H1 (cell line): ENCODE results near the gene COL5A2. TPM values are rescaled to one million over a fixed set of nuclear protein-coding genes. Genes with fewer than 3 reads are reported as not detected.

Experiments used
- CTCF ChIA-PET: fragments of 300-600 bp; sonication (Branson Sonifier 250); formaldehyde crosslinking; loops from one replicate; lab custom pipeline; 2021; ENCODE audit not compliant: partially characterized antibody; lab: Charles Lee
- POLR2A ChIA-PET: fragments of 300-600 bp; sonication (Branson Sonifier 250); formaldehyde crosslinking; loops from one replicate; lab custom pipeline; 2021; ENCODE audit warnings: inconsistent platforms; ENCODE audit not compliant: partially characterized antibody; lab: Charles Lee
- DNase-seq, 2 experiments: peaks; one replicate each; pipeline versions ENCODE4 v3.0.0 to v3.0.0-alpha.2; 2010 to 2022; ENCODE audit warnings: low spot score in 2 of 2, low read depth in 1 of 2, mixed read lengths in 1 of 2
- FAIRE-seq: peaks from 2 replicates; lab custom pipeline; 2011; peaks lifted over from hg19 to GRCh38; lab: Jason Lieb, UNC
- H2AFZ ChIP-seq: 2 replicates; pipeline ENCODE4 v1.8.1; 2012; ENCODE audit warnings: low read length, inconsistent platforms
- H2AK5ac ChIP-seq: 2 replicates; pipeline ENCODE4 v1.6.1; 2013; ENCODE audit warnings: low read depth, low read length
- H2BK120ac ChIP-seq: replicated peaks from 2 replicates; pipeline ENCODE3; 2013; ENCODE audit warnings: low read depth, low read length, inconsistent platforms
- H2BK12ac ChIP-seq: 2 replicates; pipeline ENCODE4 v1.6.1; 2013; ENCODE audit warnings: low read depth, low read length
- H2BK15ac ChIP-seq: 2 replicates; pipeline ENCODE4 v1.6.1; 2013; ENCODE audit warnings: low read length
- H2BK20ac ChIP-seq: 2 replicates; pipeline ENCODE4 v1.6.1; 2013; ENCODE audit warnings: low read length
- H2BK5ac ChIP-seq: 2 replicates; pipeline ENCODE4 v1.6.1; 2013; ENCODE audit warnings: low read depth, low read length
- H3K14ac ChIP-seq: 2 replicates; pipeline ENCODE4 v1.6.1; 2013; ENCODE audit warnings: inconsistent platforms; ENCODE audit not compliant: insufficient read length
- H3K18ac ChIP-seq: 2 replicates; pipeline ENCODE4 v1.6.1; 2013; ENCODE audit warnings: low read length; ENCODE audit errors: extremely low read depth
- H3K23ac ChIP-seq: 2 replicates; pipeline ENCODE4 v1.6.1; 2013; ENCODE audit warnings: inconsistent platforms; ENCODE audit not compliant: insufficient read length
- H3K23me2 ChIP-seq: 2 replicates; pipeline ENCODE4 v1.6.1; 2013; ENCODE audit warnings: low read depth, low read length
- H3K27ac ChIP-seq: 2 replicates; pipeline ENCODE4 v1.6.1; 2011; ENCODE audit warnings: low read depth, low read length, inconsistent platforms
- H3K27me3 ChIP-seq, 4 experiments: replicated peaks in 1 of 4; 1 replicate in 1 of 4; 2 replicates in 3 of 4; pipeline versions ENCODE4 v1.6.1 to v1.8.1; 2011 to 2013; ENCODE audit warnings: low read length in 3 of 4, mild to moderate bottlenecking in 3 of 4, inconsistent platforms in 2 of 4, mixed read lengths in 2 of 4, moderate library complexity in 1 of 4; ENCODE audit not compliant: control insufficient read depth in 3 of 4, insufficient read depth in 3 of 4; ENCODE audit errors: extremely low read depth in 1 of 4
- H3K36me3 ChIP-seq, 4 experiments: 2 replicates each; pipeline versions ENCODE4 v1.6.1 to v1.8.1; 2011 to 2013; ENCODE audit warnings: mild to moderate bottlenecking in 4 of 4, low read length in 3 of 4, moderate library complexity in 2 of 4, control low read depth in 1 of 4, inconsistent platforms in 1 of 4; ENCODE audit not compliant: insufficient read depth in 4 of 4, control insufficient read depth in 2 of 4
- H3K4ac ChIP-seq: replicated peaks from 2 replicates; pipeline ENCODE3; 2013; ENCODE audit warnings: low read length, low read depth, mixed read lengths, inconsistent platforms; ENCODE audit not compliant: insufficient read length
- H3K4me1 ChIP-seq, 4 experiments: replicated peaks in 1 of 4; 1 replicate in 1 of 4; 2 replicates in 3 of 4; pipeline versions ENCODE4 v1.6.1 to v1.8.1; 2011 to 2013; ENCODE audit warnings: low read length in 3 of 4, inconsistent platforms in 2 of 4, mixed read lengths in 1 of 4; ENCODE audit not compliant: insufficient read depth in 4 of 4, control insufficient read depth in 3 of 4
- H3K4me2 ChIP-seq, 2 experiments: 2 replicates each; pipeline versions ENCODE4 v1.6.1 to v1.8.1; 2011 to 2013; ENCODE audit warnings: low read depth in 2 of 2, low read length in 2 of 2, control low read depth in 1 of 2, inconsistent platforms in 1 of 2, mild to moderate bottlenecking in 1 of 2; ENCODE audit not compliant: insufficient read depth in 1 of 2
- H3K4me3 ChIP-seq, 4 experiments: fragments of 200-600, 300-600 bp in 1 of 4; sonication (generic), shearing (Covaris generic), sonication (Bioruptor Twin) in 1 of 4; 2 replicates each; pipeline versions ENCODE4 v1.5.1 to v1.8.1; 2011 to 2016; ENCODE audit warnings: low read length in 4 of 4, low read depth in 3 of 4, control low read depth in 2 of 4, inconsistent platforms in 2 of 4, mild to moderate bottlenecking in 2 of 4, mixed read lengths in 1 of 4, moderate library complexity in 1 of 4; ENCODE audit not compliant: insufficient read depth in 2 of 4; ENCODE audit errors: extremely low read depth in 1 of 4
- H3K56ac ChIP-seq: replicated peaks from 2 replicates; pipeline ENCODE3; 2013; ENCODE audit warnings: low read depth, mild to moderate bottlenecking, mixed read lengths, low read length, inconsistent platforms; ENCODE audit not compliant: insufficient read length
- H3K79me1 ChIP-seq: 2 replicates; pipeline ENCODE4 v1.6.1; 2013; ENCODE audit warnings: low read depth, low read length, control low read depth
- H3K79me2 ChIP-seq, 2 experiments: 2 replicates each; pipeline versions ENCODE4 v1.6.1 to v1.8.1; 2012 to 2013; ENCODE audit warnings: low read length in 2 of 2, mild to moderate bottlenecking in 2 of 2, inconsistent platforms in 1 of 2; ENCODE audit not compliant: insufficient read depth in 2 of 2, control insufficient read depth in 1 of 2
- H3K9ac ChIP-seq, 4 experiments: replicated peaks in 1 of 4; 1 replicate in 1 of 4; 2 replicates in 3 of 4; pipeline versions ENCODE4 v1.6.1 to v1.8.1; 2011 to 2013; ENCODE audit warnings: low read depth in 3 of 4, low read length in 3 of 4, control low read depth in 2 of 4, mild to moderate bottlenecking in 2 of 4, moderate library complexity in 2 of 4, inconsistent platforms in 1 of 4; ENCODE audit errors: extremely low read depth in 1 of 4
- H3K9me3 ChIP-seq, 2 experiments: 2 replicates each; pipeline versions ENCODE4 v1.6.1 to v1.8.1; 2012 to 2013; ENCODE audit warnings: mild to moderate bottlenecking in 2 of 2, moderate library complexity in 2 of 2, control low read depth in 1 of 2, inconsistent platforms in 1 of 2, low read depth in 1 of 2, low read length in 1 of 2, mixed read lengths in 1 of 2; ENCODE audit not compliant: insufficient read depth in 2 of 2
- H4K20me1 ChIP-seq, 2 experiments: replicated peaks in 1 of 2; 2 replicates each; pipeline versions ENCODE3 to v1.8.1; 2011 to 2013; ENCODE audit warnings: inconsistent platforms in 2 of 2, low read length in 2 of 2, mild to moderate bottlenecking in 1 of 2; ENCODE audit not compliant: insufficient read depth in 2 of 2, control insufficient read depth in 1 of 2
- H4K5ac ChIP-seq: 2 replicates; pipeline ENCODE4 v1.6.1; 2013; ENCODE audit warnings: low read length, low read depth, mixed read lengths, inconsistent platforms; ENCODE audit not compliant: insufficient read length
- H4K8ac ChIP-seq: 2 replicates; pipeline ENCODE4 v1.8.0; 2013; ENCODE audit warnings: mild to moderate bottlenecking, moderate library complexity, low read length, inconsistent platforms; ENCODE audit not compliant: insufficient read depth; ENCODE audit errors: extremely low read depth
- H4K91ac ChIP-seq: replicated peaks from 2 replicates; pipeline ENCODE3; 2013; ENCODE audit warnings: low read length, mixed read lengths, inconsistent platforms; ENCODE audit not compliant: insufficient read length
- CHD1 ChIP-seq: IDR thresholded peaks from 2 replicates; pipeline ENCODE4 v1.6.1; 2012; ENCODE audit warnings: low read depth, low read length, improper control_type of control experiment
- WGBS, 2 experiments: shearing (Covaris generic) in 1 of 2; methylation state at CpG; one replicate each; pipeline versions ENCODE4 v1.1.6 to v1.1.7; 2013 to 2015; ENCODE audit warnings: low lambda C conversion rate in 2 of 2, mixed read lengths in 2 of 2, inconsistent platforms in 1 of 2, low coverage in 1 of 2, missing lambda C conversion rate in 1 of 2; ENCODE audit not compliant: insufficient replicate concordance in 2 of 2, insufficient coverage in 1 of 2, insufficient read length in 1 of 2; ENCODE audit errors: extremely low coverage in 1 of 2, missing lambda C conversion rate in 1 of 2; 5-methylcytosine and 5-hydroxymethylcytosine counted together
- polyA plus RNA-seq, 7 experiments: library from polyadenylated mRNA; depleted of rRNA in 3 of 7; stranded (reverse) in 5 of 7; unstranded in 2 of 7; fragments of >200 nt in 5 of 7; fragments of 200-250 nt in 2 of 7; gene quantifications; 1 replicate in 5 of 7; 2 replicates in 1 of 7; 4 replicates in 1 of 7; pipeline versions ENCODE4 v1.2.1 to v1.2.3, GENCODE V29; 2011 to 2013; ENCODE audit warnings: missing spikeins in 2 of 7, mixed read lengths in 2 of 7
- total RNA-seq: library from RNA; stranded (reverse); fragmentation: NEBNext Ultra II Directional; extraction: Animal tissue kit (Norgen Biotek cat#: 25700); gene quantifications from 2 replicates; pipeline ENCODE4 v1.2.1, GENCODE V29; 2021

COL5A2 gene
- total and polyA plus RNA-seq, 2 of the 8 experiments (the other 6 are each of a cell fraction or from before 2014, with no cell fraction given) = 4.7 to 24.2 TPM

DNA sequence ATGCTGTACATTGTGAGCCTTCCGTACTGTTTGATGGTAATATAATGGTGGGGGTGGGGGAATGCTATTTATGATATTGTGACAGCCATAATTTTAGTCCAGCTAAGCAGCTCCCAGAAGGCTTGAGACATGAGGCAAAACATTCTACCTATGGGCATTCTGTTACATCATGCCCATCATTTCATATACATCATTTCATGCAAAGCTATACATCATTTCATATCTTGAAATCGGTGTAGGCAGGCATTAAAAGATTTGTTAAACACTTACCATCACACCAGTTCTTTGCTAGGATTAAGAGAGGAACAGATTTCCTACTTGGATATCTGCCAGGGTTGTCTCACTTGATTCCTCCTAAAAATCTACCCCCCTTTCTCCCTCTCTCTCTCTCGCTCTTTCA is 84.5 kb downstream of the COL5A2 start:
- peaks cover 0 to 1% (median 0%) of the 10 kb centered on the region in 4 experiments; a peak in 1 of 7 replicates for H3K27me3 ChIP-seq
- no peak for DNase-seq
- H3K9me3 ChIP-seq = no peaks in the 10 kb centered on the region
- H4K8ac ChIP-seq = no peak overlapping the region
- ChIA-PET CTCF (interaction anchor here (1.0 to 3.2 kb wide), 18 partner anchors 8 to 571 kb away, joined by 3 to 18 read pairs (median 6); no protein-coding TSS in a partner anchor), POLR2A (interaction anchor here (1.0 kb wide), 1 partner anchor 317 kb away, joined by 3 read pairs; no protein-coding TSS in a partner anchor)
- H2AFZ ChIP-seq = no peak overlapping the region
- no peak overlapping the region for H3K9ac ChIP-seq
- H3K4me3 ChIP-seq = no peak overlapping the region
- no peak overlapping the region for H3K23ac ChIP-seq
- H3K36me3 ChIP-seq = no peaks in the 10 kb centered on the region; a peak in 1 of 8 replicates
- H3K14ac ChIP-seq = no peak overlapping the region
- no peak overlapping the region for H4K91ac ChIP-seq
- no peaks in the 10 kb centered on the region; the same call in 1 of the 2 replicates for H3K23me2 ChIP-seq
- H2BK5ac ChIP-seq = no peak overlapping the region
- 96 to 100% methylated on average over 1 to 3 of the region's 3 CpGs for WGBS, 2 experiments
- H2BK120ac ChIP-seq = no peak overlapping the region
- H2AK5ac ChIP-seq = no peak overlapping the region
- H3K4me1 ChIP-seq = no peaks in the 10 kb centered on the region
- H2BK15ac ChIP-seq = no peak overlapping the region
- H3K4me2 ChIP-seq = no peak overlapping the region
- H4K20me1 ChIP-seq = no peaks in the 10 kb centered on the region
- H4K5ac ChIP-seq = no peak overlapping the region
- no peak overlapping the region for H3K4ac ChIP-seq
- FAIRE-seq = no peak
- no peak overlapping the region for H2BK12ac ChIP-seq
- H3K79me2 ChIP-seq = no peaks in the 10 kb centered on the region
- H3K18ac ChIP-seq = no peak overlapping the region
- no peaks in the 10 kb centered on the region for H3K79me1 ChIP-seq
- H3K56ac ChIP-seq = no peak overlapping the region
- no peak overlapping the region for H3K27ac ChIP-seq
- H2BK20ac ChIP-seq = no peak overlapping the region
- TF ChIP-seq CHD1 = no peak
